T47D (cell line): ENCODE data around the gene TAMM41.

Experiments used
- DNase-seq, 2 experiments: peaks; one replicate each; pipeline versions ENCODE4 v3.0.0 to v3.0.0-alpha.2; 2011 to 2012; ENCODE audit warnings: low read depth in 1 of 2, low spot score in 1 of 2
- JUND ChIP-seq: IDR thresholded peaks from 2 replicates; pipeline ENCODE4 v1.6.1; 2012; ENCODE audit warnings: low read depth
- in situ Hi-C: cut with HindIII; loops from 2 replicates; pipeline ENCODE4 v1.10.0; 2016; ENCODE audit warnings: low sequenced_read_pairs, low pct_unique_long_range_greater_than_20kb

TAMM41 gene

DNA sequence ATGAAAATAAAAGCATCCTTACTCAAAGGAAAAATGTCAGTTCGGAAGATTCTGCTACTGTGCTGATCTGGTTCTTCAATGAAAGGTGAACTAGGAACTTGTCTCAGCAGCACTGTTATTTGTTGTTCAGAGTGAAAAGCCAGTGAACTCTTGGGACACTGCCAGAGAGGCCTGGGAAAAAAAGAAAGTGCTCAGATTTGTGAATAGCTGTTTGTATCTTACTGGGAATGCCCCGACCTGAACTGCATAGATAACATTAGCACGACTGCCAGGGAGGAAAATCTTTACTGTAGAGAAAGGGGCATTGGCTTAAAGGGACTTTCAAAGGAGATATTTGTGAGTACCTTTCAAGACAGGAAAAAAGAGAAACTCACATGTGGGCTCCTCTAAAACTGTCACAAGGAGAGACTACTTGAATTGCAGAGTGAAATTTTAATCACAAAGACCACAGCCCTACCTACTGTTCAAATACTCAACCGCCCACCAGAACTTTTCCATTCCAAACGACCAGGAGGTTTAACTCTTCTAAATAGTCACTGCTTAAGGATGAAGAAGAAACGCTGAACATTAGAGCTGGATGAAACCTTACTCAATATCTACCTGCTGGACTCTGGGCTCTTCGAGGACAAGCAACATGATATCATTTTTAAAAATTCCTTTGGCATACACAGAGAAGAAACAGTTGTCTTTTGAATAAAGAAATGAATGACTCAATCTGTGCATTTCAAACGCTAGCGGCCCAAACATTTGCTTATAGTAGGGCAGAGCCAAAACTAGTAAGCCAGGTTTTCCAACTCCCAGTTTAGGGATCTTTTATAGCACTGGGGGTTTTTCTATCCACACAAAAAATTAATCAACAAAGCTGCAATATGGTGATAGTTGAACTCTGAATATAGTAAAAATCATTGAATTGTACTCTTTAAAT is 13.4 kb downstream of the TAMM41 start:
- no peak for DNase-seq
- in situ Hi-C loops: no loop called here
- no peak for TF ChIP-seq JUND

DNA sequence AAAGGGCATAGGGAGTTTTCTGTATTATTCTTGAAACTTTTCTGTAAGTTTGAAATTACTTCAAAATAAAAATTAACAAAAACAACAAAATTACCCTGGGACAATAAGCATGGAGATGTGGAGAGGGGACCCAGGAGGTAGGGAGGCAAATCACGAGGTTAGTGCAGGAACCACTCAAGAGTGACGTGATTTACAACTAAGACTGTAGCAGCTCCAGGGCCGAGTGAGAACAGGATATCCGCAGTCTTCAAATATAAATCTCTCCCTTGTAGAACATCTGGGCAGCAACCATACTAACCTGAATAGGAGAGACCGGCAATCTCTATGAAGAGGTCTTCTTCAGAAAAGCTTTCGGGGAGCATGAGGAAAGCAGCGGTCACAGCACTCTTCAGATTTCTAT is 17.3 kb downstream of the TAMM41 start:
- DNase-seq: no peak
- no peak for TF ChIP-seq JUND
- in situ Hi-C loops: no loop called here

DNA sequence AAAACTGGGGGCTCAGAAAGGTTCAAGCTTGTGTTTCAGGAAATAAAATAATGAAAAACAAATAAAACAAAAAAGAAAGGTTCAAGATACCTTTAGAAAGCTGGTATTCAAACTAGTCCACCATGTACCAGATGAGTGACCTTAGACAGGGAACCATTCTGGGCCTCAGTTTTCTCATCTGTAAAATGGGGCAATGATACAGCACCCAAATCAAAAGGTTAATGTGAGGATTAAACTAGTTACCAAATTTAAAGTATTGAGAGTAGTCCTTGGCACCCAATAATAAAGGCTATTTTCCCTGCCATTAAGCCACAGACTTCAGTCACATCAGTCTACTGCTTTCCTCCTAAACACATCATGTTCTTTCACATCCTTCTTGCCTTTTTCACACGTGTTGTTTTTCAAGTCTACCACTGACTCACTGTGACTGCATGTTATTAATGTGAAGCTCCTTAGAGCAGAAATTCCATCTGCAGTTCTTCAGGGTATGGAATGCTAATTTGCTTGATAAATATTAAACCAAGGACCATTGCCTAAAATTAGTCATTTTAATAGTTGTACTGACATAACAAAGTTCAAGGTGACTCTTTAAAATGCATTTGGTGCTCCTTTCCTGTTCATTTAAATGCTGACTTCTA is 19.9 kb downstream of the TAMM41 start:
- in situ Hi-C loops: no loop called here
- TF ChIP-seq JUND: no peak

DNA sequence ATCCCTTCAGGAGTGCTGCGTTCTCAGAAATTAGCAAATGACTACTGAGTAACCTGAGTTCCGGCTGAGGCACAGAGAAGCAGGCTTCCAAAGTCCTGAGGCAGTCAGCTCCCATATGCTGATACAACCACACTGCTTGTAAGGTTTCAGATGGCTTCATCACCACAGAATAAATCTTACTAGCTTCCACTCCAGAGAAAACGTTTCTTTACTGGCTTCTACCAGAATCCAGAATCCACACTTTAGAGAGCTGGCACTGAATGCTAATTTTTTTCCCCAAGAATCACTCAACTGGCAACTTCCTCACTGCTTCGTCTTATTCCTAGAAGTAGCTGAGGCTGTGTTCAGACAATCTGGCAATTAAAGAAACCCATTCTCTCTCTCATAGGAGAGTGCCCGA is 21.4 kb downstream of the TAMM41 start:
- in situ Hi-C loops: no loop called here
- no peak for TF ChIP-seq JUND
- no peak for DNase-seq

More for the DNA sequence above, 19.9 kb downstream of the TAMM41 start:
- no peak for DNase-seq

DNA sequence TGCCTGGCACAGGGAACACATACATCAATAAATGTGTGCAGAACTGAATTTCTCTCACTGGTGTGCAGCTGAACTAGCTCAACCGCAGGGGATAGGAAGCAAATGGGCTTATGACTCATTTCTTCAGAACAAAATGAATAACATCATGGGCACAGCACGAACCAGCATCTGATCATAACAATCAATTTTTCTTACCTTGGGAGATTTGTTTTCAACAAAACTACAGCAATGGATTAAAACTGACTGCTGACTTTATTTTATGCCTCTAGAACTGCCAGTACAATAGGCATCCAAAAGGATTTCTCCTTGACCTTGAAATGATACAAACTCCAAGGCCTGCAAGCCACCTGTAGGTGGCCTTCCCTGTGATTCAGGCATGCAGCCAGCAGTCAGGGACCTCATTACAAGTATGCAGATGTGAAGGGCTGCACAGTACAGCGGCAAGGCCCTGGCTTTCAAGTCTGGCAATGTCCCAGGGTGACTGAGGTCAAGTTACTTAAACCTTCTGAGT is 26.1 kb downstream of the TAMM41 start:
- in situ Hi-C loops: no loop called here
- TF ChIP-seq JUND: no peak
- DNase-seq: no peak

DNA sequence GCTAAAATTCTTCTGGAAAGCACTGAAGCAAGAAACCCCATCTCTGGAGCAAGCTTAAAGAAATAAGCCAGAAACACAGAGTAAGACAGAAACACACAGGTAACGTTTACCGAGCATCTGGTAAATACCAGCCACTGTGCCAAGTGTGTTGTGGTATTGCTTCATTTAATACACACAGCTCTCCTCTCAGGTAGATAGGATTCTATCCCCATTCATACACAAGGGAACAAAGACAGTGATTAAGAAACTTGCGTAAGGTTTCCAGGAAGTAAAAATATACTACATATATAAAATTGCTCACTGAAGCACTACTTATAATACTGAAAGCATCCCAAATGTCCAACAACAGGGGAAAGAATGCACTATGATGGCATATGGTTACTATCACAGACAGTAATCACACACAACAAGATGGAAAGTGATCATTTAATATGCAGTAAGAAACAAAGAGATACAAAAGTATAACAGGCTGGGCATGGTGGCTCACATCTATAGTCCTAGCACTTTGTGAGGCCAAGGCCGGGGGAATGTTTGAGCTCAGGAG is 27.5 kb downstream of the TAMM41 start:
- in situ Hi-C loops: no loop called here
- TF ChIP-seq JUND: no peak
- DNase-seq: no peak

DNA sequence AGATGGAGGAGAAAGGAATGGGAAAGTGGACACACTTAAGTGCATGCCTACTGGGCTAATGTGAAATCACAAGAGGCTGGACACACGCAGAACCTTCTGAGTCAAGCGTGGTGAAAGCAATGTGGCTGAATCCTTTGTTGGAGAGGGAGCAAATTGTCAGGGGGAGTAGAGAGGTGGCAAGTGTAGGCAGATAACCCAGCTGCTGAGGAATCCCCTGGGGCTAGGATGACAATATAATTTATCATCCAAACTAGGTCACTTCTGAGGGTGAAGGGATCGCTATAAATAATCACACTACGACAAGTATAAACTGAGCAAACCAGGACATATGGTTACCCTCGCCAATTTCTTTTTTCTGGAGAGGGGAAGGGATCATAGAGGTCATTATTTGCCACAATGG is 28.7 kb downstream of the TAMM41 start:
- no peak for TF ChIP-seq JUND
- DNase-seq: no peak
- in situ Hi-C loops: no loop called here

DNA sequence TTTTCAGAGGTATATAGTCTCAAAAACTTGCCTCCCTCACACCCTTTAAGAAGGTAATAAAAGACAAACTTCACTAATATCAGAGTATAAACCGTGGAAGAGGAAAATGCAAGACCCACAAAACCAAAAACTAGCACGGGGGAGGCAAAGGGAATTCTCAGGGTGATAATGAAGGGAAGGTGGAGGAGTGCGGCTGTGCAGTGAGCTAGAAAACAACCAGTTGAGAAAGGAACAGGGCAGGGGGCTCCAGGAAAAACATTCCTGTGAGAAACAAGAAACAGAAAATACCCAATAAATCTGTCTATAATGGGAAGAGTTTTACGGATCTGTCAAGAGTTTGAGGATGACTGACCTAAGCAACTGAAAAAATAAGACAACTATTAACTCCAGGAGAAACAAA is 31.6 kb downstream of the TAMM41 start:
- no peak for DNase-seq
- no peak for TF ChIP-seq JUND
- in situ Hi-C loops: no loop called here

DNA sequence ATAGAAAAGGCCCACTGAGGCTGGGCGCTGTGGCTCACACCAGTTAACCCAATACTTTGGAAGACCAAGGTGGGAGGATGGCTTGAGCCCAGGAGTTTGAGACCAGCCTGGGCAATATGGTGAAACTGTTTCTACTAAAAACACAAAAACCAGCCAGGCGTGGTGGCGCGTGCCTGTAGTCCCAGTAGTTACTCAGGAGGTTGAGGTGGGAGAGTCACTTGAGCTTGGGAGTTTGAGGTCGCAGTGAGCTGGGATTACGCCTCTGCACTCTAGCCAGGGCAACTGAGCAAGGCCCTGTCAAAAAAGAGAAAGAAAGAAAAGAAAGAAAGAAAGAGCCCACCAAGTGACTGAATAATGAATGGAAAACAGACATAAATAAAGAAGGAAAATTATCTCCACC is 32.0 kb downstream of the TAMM41 start:
- DNase-seq: no peak
- in situ Hi-C loops: no loop called here
- TF ChIP-seq JUND: no peak

DNA sequence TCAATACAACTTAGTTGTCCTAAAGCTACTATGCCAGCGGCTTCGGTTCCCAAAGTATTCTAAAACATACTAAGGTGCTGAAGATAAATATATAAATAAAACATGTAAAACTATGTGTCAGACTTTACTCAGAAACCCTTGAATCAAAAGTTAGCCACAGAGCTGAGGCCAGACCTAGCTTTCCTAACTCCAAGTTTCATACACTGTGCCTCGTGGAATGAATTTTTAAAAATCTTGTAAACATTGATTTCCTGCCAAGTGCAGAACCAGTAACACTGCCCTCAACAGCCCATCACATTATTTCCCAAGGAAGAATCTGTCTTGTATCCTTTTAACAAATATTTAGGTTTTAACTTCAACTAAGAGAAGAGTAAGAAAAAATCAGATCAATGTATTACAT is 36.4 kb downstream of the TAMM41 start:
- no peak for DNase-seq
- no peak for TF ChIP-seq JUND
- in situ Hi-C loops: no loop called here

DNA sequence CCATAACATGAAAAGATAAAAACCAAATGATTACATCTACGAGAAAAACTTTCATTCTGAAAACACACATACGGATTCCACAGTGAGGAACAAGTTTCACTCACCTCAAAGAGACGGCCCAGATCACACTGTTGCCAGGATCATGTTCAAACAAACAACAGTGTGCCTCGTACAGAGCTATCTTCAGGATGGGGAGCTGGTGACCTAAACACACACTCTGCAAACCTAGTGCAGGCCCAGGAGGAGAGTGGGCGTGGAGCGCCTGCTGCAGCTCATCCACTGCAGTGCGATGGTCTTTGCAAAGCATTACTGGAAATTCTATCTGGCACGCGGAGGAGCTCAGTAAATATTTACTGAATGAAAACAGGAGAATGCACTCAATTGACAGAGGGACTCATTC is 38.5 kb downstream of the TAMM41 start:
- TF ChIP-seq JUND: no peak
- no peak for DNase-seq
- in situ Hi-C loops: no loop called here

DNA sequence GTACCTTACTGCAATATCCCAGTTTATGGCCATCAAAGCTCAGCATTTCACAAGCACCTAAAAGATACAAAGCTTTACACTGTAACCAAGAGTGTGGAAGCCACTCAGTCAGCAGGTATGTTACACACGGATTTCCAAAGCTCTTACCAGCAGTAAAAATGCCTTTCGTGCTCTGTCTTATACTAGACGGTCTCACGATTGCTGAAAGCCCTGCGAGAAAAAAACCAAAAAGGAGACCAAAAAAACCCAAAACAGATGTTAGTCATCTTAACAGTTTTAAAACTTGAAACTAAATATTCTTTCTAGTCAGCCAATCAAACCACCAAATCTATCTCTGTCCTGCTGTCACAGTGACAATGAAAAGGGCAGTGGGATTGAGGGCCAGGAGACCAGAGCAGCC is 39.0 kb downstream of the TAMM41 start:
- DNase-seq: no peak
- in situ Hi-C loops: no loop called here
- no peak for TF ChIP-seq JUND

DNA sequence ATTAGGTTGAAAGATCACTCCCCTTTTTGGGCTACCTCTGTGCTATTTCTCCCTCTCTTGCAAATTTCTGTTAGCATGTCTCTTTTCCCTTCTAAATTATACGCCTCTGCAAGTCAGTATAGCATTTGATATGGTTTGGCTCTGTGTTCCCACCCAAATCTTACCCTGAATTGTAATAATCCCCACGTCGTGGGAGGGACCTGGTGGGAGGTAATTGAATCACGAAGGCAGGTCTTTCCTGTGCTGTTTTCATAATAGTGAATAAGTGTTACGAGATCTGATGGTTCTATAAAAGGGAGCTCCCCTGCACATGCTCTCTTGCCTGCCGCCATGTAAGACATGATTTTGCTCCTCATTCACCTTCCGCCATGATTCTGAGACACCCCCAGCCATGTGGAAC is 41.0 kb downstream of the TAMM41 start:
- in situ Hi-C loops: no loop called here
- no peak for TF ChIP-seq JUND
- no peak for DNase-seq
